Left lung (tissue), 10 donors: ENCODE results near the gene IL17D. TPM values are rescaled to one million over a fixed set of nuclear protein-coding genes. Genes with fewer than 3 reads are reported as not detected.

Source experiments
- ATAC-seq: fragments of 200-7000 bp; cut with Tn5 transposase; one replicate; pipeline ENCODE4 v1.9.1; 2020; ENCODE audit warnings: moderate library complexity
- DNase-seq, 4 donors: peaks; one replicate each; pipeline ENCODE4 v3.0.0-alpha.2; 2013 to 2020
- H3K27ac ChIP-seq, 2 donors: fragments of 200-600 bp; sonication (generic) in 1 of 2; one replicate each; pipeline versions ENCODE4 v1.5.0 to v1.8.0; 2020 to 2021
- H3K27me3 ChIP-seq, 2 donors: fragments of 200-600 bp; sonication (generic) in 1 of 2; one replicate each; pipeline versions ENCODE4 v1.5.0 to v1.8.0; 2020 to 2021
- H3K36me3 ChIP-seq, 2 donors: fragments of 200-600 bp; sonication (generic) in 1 of 2; one replicate each; pipeline versions ENCODE4 v1.5.0 to v1.8.0; 2020 to 2021
- H3K4me1 ChIP-seq, 2 donors: fragments of 200-600 bp; one replicate each; pipeline ENCODE4 v1.8.0; 2021
- H3K4me3 ChIP-seq, 2 donors: fragments of 200-600 bp; sonication (generic) in 1 of 2; one replicate each; pipeline versions ENCODE4 v1.5.0 to v1.8.0; 2020 to 2021; ENCODE audit warnings: mild to moderate bottlenecking in 1 of 2
- H3K9me3 ChIP-seq, 2 donors: fragments of 200-600 bp; sonication (generic) in 1 of 2; one replicate each; pipeline versions ENCODE4 v1.5.0 to v1.8.0; 2020 to 2021
- CTCF ChIP-seq, 2 donors: fragments of 200-600 bp; sonication (generic) in 1 of 2; IDR thresholded peaks; one replicate each; pipeline versions ENCODE4 v1.5.0 to v1.8.0; 2021; ENCODE audit warnings: antibody characterized with exemption in 2 of 2
- intact Hi-C, 2 donors: fragments of 100-400 bp; cut with DNase I; formaldehyde crosslinking; loops; one replicate each; pipeline versions ENCODE4 v1.11.2 to v1.14.2; 2022
- polyA plus RNA-seq, 6 donors: library from polyadenylated mRNA; unstranded; fragments of 120-200 nt; gene quantifications; one replicate each; pipeline ENCODE4 v1.2.1, GENCODE V29; 2013; ENCODE audit not compliant: insufficient read length in 6 of 6
- total RNA-seq, 2 donors: library from RNA; stranded (reverse); fragmentation: NEBNext Ultra II Directional; extraction: Animal tissue kit (Norgen Biotek cat#: 25700); gene quantifications; one replicate each; pipeline ENCODE4 v1.2.1, GENCODE V29; 2021
- donor health status: DM: no; HTN: yes; CAD: no.
- donor health status: DM: no; HTN: no; CAD: no.

IL17D gene
- total and polyA plus RNA-seq, 8 donors: 1.1 to 12.2 (median 8.7) TPM

GRCh38 chr13:20713014-20713376, 9.5 kb downstream of the IL17D start:
- Histone ChIP-seq H3K9me3 (no peaks in the 10 kb centered on the region), H3K36me3 (no peaks in the 10 kb centered on the region), H3K4me3 (no peak overlapping the region), H3K4me1 (peaks cover 6 to 11% of the 10 kb centered on the region in 2 donors), H3K27me3 (no peaks in the 10 kb centered on the region), H3K27ac (no peak overlapping the region)
- no peak for TF ChIP-seq CTCF (IDR thresholded peaks at IDR 0.05)
- DNase-seq (no peak), ATAC-seq (no peak)
- intact Hi-C loops: loop anchor here in 1 of 2 donors (10.0 kb wide), 1 partner anchor 212 kb away; no protein-coding TSS in a partner anchor

- TF ChIP-seq CTCF (IDR thresholded peaks at IDR 0.05): no peak
- H3K9me3 ChIP-seq: no peaks in the 10 kb centered on the region
- H3K4me3 ChIP-seq: no peak overlapping the region
- H3K4me1 ChIP-seq: peaks cover 6 to 11% of the 10 kb centered on the region in 2 donors
- peak overlapping the region in 1 of 2 donors; percentile 65 for H3K27ac ChIP-seq
- no peak for ATAC-seq
- DNase-seq: no peak
- H3K36me3 ChIP-seq: no peaks in the 10 kb centered on the region
- no peaks in the 10 kb centered on the region for H3K27me3 ChIP-seq
- intact Hi-C loops: loop anchor here in 1 of 2 donors (10.0 kb wide), 1 partner anchor 211 kb away; no protein-coding TSS in a partner anchor
Measured at GRCh38 chr13:20713751-20714150, 10.3 kb downstream of the IL17D start.

GRCh38 chr13:20714161-20714560, 10.7 kb downstream of the IL17D start:
- peak; percentile 4 for ATAC-seq
- H3K4me1 ChIP-seq: peaks cover 6 to 11% of the 10 kb centered on the region in 2 donors

GRCh38 chr13:20714563-20715329, 11.2 kb downstream of the IL17D start:
- Histone ChIP-seq H3K36me3 (no peaks in the 10 kb centered on the region), H3K9me3 (no peaks in the 10 kb centered on the region), H3K27me3 (peaks cover 0 to 8% of the 10 kb centered on the region in 2 donors), H3K4me1 (peaks cover 6 to 11% of the 10 kb centered on the region in 2 donors), H3K4me3 (no peak overlapping the region), H3K27ac (peak overlapping the region in 1 of 2 donors; percentile 65)
- ATAC-seq (peak; percentile 44), DNase-seq (peak in 3 of 4 donors; percentile 27 to 64 (median 43))
- intact Hi-C loops: loop anchor here in 1 of 2 donors (10.0 kb wide), 1 partner anchor 210 kb away; no protein-coding TSS in a partner anchor
- TF ChIP-seq CTCF (IDR thresholded peaks at IDR 0.05): no peak

More at GRCh38 chr13:20714161-20714560, 10.7 kb downstream of the IL17D start:
- Histone ChIP-seq H3K36me3 (no peaks in the 10 kb centered on the region), H3K4me3 (no peak overlapping the region), H3K9me3 (no peaks in the 10 kb centered on the region), H3K27me3 (peaks cover 0 to 2% of the 10 kb centered on the region in 2 donors), H3K27ac (peak overlapping the region in 1 of 2 donors; percentile 65)
- DNase-seq: no peak
- intact Hi-C loops: loop anchor here in 1 of 2 donors (10.0 kb wide), 1 partner anchor 211 kb away; no protein-coding TSS in a partner anchor
- no peak for TF ChIP-seq CTCF (IDR thresholded peaks at IDR 0.05)

GRCh38 chr13:20715330-20715712, 11.8 kb downstream of the IL17D start:
- no peak for DNase-seq
- H3K27ac ChIP-seq: no peak overlapping the region
- no peak overlapping the region for H3K4me3 ChIP-seq
- peaks cover 0 to 14% of the 10 kb centered on the region in 2 donors for H3K27me3 ChIP-seq
- peaks cover 6 to 11% of the 10 kb centered on the region in 2 donors for H3K4me1 ChIP-seq
- intact Hi-C loops: loop anchor here in 1 of 2 donors (10.0 kb wide), 1 partner anchor 209 kb away; no protein-coding TSS in a partner anchor
- no peaks in the 10 kb centered on the region for H3K9me3 ChIP-seq
- no peak for ATAC-seq
- H3K36me3 ChIP-seq: no peaks in the 10 kb centered on the region
- no peak for TF ChIP-seq CTCF (IDR thresholded peaks at IDR 0.05)
